ENCODE measurements around the gene NHLRC3.
A peak's percentile ranks its signal among the peaks of the same experiment; 100 is the strongest.

NHLRC3 gene

DNA sequence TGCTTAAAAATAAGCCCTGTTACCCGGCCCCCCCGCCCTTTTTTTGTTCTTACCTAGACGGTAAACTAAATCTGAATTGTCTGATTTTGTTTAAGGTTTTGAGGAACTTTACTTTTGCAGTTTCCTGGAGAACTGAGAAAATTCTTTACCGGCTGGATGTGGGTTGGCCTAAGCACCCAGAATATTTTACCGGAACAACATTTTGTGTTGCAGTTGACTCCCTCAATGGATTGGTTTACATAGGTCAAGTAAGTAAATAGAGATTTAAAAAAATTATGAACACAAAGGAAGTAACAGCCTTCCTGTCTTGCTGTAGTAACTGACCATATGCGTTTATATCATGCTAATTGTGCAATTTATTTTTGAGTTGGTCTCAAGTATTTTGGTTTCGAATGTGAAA is 785 bp downstream of the NHLRC3 start:
- Histone ChIP-seq H3K27ac (ENCODE audit: low read length) (peak overlapping the region; percentile 94), H2AFZ (ENCODE audit: low read depth, low read length) (peak overlapping the region; percentile 98), H3K79me2 (ENCODE audit: insufficient read depth, low read length) (peaks cover 67% of the 10 kb centered on the region), H3K9ac (ENCODE audit: low read depth, low read length) (peak overlapping the region; percentile 86), H4K20me1 (ENCODE audit: insufficient read depth, low read length) (peaks cover 18% of the 10 kb centered on the region), H3K4me1 (ENCODE audit: insufficient read depth, low read length) (peaks cover 44% of the 10 kb centered on the region), H3K36me3 (ENCODE audit: insufficient read depth, low read length) (peaks cover 19% of the 10 kb centered on the region; the same call in 1 of the 2 replicates), H3K9me3 (ENCODE audit: insufficient read depth, low read length, severe bottlenecking) (no peaks in the 10 kb centered on the region), H3K27me3 (ENCODE audit: insufficient read depth, low read length, poor library complexity) (no peaks in the 10 kb centered on the region), H3K4me3 (ENCODE audit: low read depth in 1 of 2, low read length in 2 of 2) (peak overlapping the region; percentile 85 to 91), H3K4me2 (ENCODE audit: insufficient read depth, low read length) (peak overlapping the region; percentile 83)
- ATAC-seq (ENCODE audit: insufficient read depth, low read depth) (no peak), DNase-seq (no peak)
- no peak for TF ChIP-seq EZH2 (IDR thresholded peaks at IDR 0.05; ENCODE audit: borderline replicate concordance, low read depth, low read length, severe bottlenecking)
- TF ChIP-seq, protein P1, sequence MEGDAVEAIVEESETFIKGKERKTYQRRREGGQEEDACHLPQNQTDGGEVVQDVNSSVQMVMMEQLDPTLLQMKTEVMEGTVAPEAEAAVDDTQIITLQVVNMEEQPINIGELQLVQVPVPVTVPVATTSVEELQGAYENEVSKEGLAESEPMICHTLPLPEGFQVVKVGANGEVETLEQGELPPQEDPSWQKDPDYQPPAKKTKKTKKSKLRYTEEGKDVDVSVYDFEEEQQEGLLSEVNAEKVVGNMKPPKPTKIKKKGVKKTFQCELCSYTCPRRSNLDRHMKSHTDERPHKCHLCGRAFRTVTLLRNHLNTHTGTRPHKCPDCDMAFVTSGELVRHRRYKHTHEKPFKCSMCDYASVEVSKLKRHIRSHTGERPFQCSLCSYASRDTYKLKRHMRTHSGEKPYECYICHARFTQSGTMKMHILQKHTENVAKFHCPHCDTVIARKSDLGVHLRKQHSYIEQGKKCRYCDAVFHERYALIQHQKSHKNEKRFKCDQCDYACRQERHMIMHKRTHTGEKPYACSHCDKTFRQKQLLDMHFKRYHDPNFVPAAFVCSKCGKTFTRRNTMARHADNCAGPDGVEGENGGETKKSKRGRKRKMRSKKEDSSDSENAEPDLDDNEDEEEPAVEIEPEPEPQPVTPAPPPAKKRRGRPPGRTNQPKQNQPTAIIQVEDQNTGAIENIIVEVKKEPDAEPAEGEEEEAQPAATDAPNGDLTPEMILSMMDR (IDR thresholded peaks at IDR 0.05; ENCODE audit: borderline replicate concordance, extremely low read depth, low read length, poor library complexity, severe bottlenecking), result no peak

DNA sequence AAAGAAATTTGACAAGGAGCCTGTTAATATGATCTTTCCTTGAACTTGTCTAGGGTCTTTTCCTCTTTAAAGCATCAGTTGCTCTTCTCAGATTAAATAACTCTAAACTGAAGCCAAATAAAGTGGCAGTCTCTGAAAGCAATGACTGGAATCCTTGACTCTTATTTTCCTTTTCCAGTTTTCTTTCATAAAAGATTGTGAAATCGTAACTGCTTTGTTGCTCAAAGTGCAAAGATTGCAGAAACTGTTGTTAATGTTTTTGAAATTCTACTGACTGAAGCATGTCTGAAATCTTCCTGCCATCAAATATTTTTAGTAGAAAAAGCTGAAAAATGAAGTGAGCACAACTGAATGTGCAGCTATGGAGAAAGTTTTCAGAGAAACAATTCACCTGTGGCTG is 1.9 kb downstream of the NHLRC3 start:
- Histone ChIP-seq H2AFZ (ENCODE audit: low read depth, low read length) (no peak overlapping the region), H4K20me1 (ENCODE audit: insufficient read depth, low read length) (peaks cover 8% of the 10 kb centered on the region), H3K27ac (ENCODE audit: low read length) (no peak overlapping the region), H3K9ac (ENCODE audit: low read depth, low read length) (0 out of 2 replicates have a peak overlapping the region, but pooled peaks have one; percentile 1), H3K9me3 (ENCODE audit: insufficient read depth, low read length, severe bottlenecking) (no peaks in the 10 kb centered on the region), H3K36me3 (ENCODE audit: insufficient read depth, low read length) (peaks cover 22% of the 10 kb centered on the region; the same call in 1 of the 2 replicates), H3K4me1 (ENCODE audit: insufficient read depth, low read length) (peaks cover 32% of the 10 kb centered on the region), H3K79me2 (ENCODE audit: insufficient read depth, low read length) (peaks cover 56% of the 10 kb centered on the region), H3K4me2 (ENCODE audit: insufficient read depth, low read length) (peak overlapping the region; percentile 83), H3K27me3 (ENCODE audit: insufficient read depth, low read length, poor library complexity) (no peaks in the 10 kb centered on the region), H3K4me3 (ENCODE audit: low read depth in 1 of 2, low read length in 2 of 2) (peak overlapping the region in 1 of 2 experiments; percentile 91; a peak in 2 of 4 replicates)
- no peak for DNase-seq
- ATAC-seq (ENCODE audit: insufficient read depth, low read depth), result no peak
- no peak for TF ChIP-seq EZH2 (IDR thresholded peaks at IDR 0.05; ENCODE audit: borderline replicate concordance, low read depth, low read length, severe bottlenecking)
- TF ChIP-seq, protein P1 (IDR thresholded peaks at IDR 0.05; ENCODE audit: borderline replicate concordance, extremely low read depth, low read length, poor library complexity, severe bottlenecking), result no peak

DNA sequence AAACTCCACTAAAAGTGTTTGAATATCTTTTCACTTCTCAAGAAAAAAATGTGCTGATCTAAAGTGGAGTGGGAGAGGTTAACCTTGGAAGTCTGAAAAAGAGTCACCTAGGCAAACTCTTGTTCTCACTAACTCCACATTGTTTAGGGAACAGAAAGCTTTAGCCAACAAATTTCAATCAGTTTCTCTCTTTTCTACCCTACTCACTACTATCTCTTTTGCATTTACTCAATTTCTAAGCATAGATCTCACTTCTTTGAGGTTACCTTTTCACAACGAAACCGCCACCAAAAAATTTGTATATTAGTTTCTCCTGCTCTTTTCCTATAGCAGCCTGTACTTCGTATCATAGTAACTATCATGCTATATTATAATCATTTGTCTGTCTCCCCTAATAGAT is 6.3 kb downstream of the NHLRC3 start:
- TF ChIP-seq EZH2 (IDR thresholded peaks at IDR 0.05; ENCODE audit: borderline replicate concordance, low read depth, low read length, severe bottlenecking), result no peak
- TF ChIP-seq, protein P1 (IDR thresholded peaks at IDR 0.05; ENCODE audit: borderline replicate concordance, extremely low read depth, low read length, poor library complexity, severe bottlenecking), result no peak
- H3K27ac ChIP-seq (ENCODE audit: low read length), result no peak overlapping the region
- H3K4me3 ChIP-seq (ENCODE audit: low read depth in 1 of 2, low read length in 2 of 2), result no peak overlapping the region
- no peak for DNase-seq
- no peaks in the 10 kb centered on the region for H3K9me3 ChIP-seq (ENCODE audit: insufficient read depth, low read length, severe bottlenecking)
- no peak overlapping the region for H3K9ac ChIP-seq (ENCODE audit: low read depth, low read length)
- H3K4me1 ChIP-seq (ENCODE audit: insufficient read depth, low read length), result peaks cover 19% of the 10 kb centered on the region
- H3K27me3 ChIP-seq (ENCODE audit: insufficient read depth, low read length, poor library complexity), result no peaks in the 10 kb centered on the region
- H3K79me2 ChIP-seq (ENCODE audit: insufficient read depth, low read length), result peaks cover 12% of the 10 kb centered on the region
- no peak overlapping the region for H2AFZ ChIP-seq (ENCODE audit: low read depth, low read length)
- no peak overlapping the region for H3K4me2 ChIP-seq (ENCODE audit: insufficient read depth, low read length)
- no peak for ATAC-seq (ENCODE audit: insufficient read depth, low read depth)
- H3K36me3 ChIP-seq (ENCODE audit: insufficient read depth, low read length), result peaks cover 36% of the 10 kb centered on the region; the same call in 1 of the 2 replicates
- no peaks in the 10 kb centered on the region; the same call in 1 of the 2 replicates for H4K20me1 ChIP-seq (ENCODE audit: insufficient read depth, low read length)
